RWPE2 (cell line): Measurements from ENCODE around the gene ISCA2.

ENCODE experiments used
- ATAC-seq: fragments of 200-7000 bp; cut with Tn5 transposase; 3 replicates; pipeline ENCODE4 v1.9.1; 2021; ENCODE audit warnings: low read depth
- DNase-seq: peaks from one replicate; pipeline ENCODE4 v3.0.0-alpha.2; 2020; ENCODE audit warnings: low spot score
- H3K27ac ChIP-seq: fragments of 450-650 bp; 2 replicates; pipeline ENCODE4 v1.5.1; 2017; ENCODE audit warnings: mild to moderate bottlenecking; ENCODE audit not compliant: poor library complexity, severe bottlenecking
- H3K27me3 ChIP-seq: fragments of 250-450 bp; sonication (Bioruptor Pico); 2 replicates; pipeline ENCODE4 v1.5.1; 2021; ENCODE audit warnings: mild to moderate bottlenecking, moderate library complexity; ENCODE audit not compliant: insufficient read depth, poor library complexity, severe bottlenecking
- H3K36me3 ChIP-seq: fragments of 250-450 bp; sonication (Bioruptor Pico); 2 replicates; pipeline ENCODE4 v1.5.1; 2020; ENCODE audit warnings: low read depth, mild to moderate bottlenecking, moderate library complexity
- H3K4me1 ChIP-seq: fragments of 250-450 bp; sonication (Bioruptor Pico); 2 replicates; pipeline ENCODE4 v1.5.1; 2021; ENCODE audit warnings: mild to moderate bottlenecking, moderate library complexity; ENCODE audit not compliant: insufficient read depth, poor library complexity, severe bottlenecking
- H3K4me3 ChIP-seq: fragments of 250-450 bp; sonication (Bioruptor Pico); 2 replicates; pipeline ENCODE4 v1.5.1; 2021; ENCODE audit warnings: mild to moderate bottlenecking, moderate library complexity; ENCODE audit not compliant: severe bottlenecking
- H3K9me3 ChIP-seq: fragments of 250-450 bp; sonication (Bioruptor Pico); 2 replicates; pipeline ENCODE4 v1.5.1; 2021; ENCODE audit warnings: mild to moderate bottlenecking, moderate library complexity; ENCODE audit not compliant: severe bottlenecking
- TF ChIP-seq, protein P1 (sequence below): fragments of 450-650 bp; IDR thresholded peaks from one replicate; pipeline ENCODE4 v1.5.1; 2017; ENCODE audit warnings: mild to moderate bottlenecking, moderate library complexity; ENCODE audit not compliant: poor library complexity, severe bottlenecking

The ISCA2 gene

DNA sequence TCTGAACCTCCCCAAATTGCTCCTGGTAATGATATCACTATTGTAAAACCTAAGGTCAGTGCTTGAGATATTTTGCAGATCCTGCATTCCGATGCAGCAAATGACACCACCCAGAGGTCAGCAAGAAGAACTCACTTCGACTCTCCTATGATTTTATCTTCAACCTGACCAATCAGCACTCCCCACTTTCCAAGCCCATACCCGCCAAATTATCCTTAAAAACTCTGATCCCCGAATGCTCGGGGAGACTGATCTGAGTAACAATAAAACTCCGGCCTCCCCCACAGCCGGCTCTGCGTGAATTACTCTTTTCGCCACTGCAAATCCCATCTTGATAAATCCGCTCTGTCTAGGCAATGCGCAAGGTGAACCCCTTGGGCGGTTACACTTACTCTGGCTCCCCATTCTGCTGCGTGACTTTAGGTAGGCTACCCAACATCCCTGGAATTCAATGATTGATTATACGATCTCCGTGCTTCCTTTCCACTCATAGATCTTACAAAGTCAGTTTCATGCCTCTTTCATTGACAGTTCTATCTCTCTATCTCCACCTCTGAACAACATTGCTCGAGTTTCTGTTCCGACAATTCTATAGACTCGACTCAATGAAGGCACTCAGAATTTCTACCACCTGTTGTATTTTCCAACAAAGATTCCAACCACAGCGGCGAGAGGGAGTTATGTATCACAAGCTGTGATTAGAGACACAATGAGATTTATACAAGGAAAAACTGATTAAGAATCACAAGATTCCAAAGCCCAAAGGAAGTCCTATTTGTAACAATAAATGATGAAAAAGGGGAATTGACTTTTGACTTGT lies 1.4 kb upstream of the ISCA2 start:
- Histone ChIP-seq H3K9me3 (no peaks in the 10 kb centered on the region), H3K36me3 (peaks cover 42% of the 10 kb centered on the region), H3K27me3 (no peaks in the 10 kb centered on the region), H3K4me1 (peaks cover 58% of the 10 kb centered on the region), H3K4me3 (peak overlapping the region; percentile 96), H3K27ac (peak overlapping the region; percentile 52)
- no peak for DNase-seq
- TF ChIP-seq, protein P1, sequence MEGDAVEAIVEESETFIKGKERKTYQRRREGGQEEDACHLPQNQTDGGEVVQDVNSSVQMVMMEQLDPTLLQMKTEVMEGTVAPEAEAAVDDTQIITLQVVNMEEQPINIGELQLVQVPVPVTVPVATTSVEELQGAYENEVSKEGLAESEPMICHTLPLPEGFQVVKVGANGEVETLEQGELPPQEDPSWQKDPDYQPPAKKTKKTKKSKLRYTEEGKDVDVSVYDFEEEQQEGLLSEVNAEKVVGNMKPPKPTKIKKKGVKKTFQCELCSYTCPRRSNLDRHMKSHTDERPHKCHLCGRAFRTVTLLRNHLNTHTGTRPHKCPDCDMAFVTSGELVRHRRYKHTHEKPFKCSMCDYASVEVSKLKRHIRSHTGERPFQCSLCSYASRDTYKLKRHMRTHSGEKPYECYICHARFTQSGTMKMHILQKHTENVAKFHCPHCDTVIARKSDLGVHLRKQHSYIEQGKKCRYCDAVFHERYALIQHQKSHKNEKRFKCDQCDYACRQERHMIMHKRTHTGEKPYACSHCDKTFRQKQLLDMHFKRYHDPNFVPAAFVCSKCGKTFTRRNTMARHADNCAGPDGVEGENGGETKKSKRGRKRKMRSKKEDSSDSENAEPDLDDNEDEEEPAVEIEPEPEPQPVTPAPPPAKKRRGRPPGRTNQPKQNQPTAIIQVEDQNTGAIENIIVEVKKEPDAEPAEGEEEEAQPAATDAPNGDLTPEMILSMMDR, result peak; percentile 79
- ATAC-seq, result 0 out of 3 replicates have a peak, but pooled peaks have one; percentile 5

DNA sequence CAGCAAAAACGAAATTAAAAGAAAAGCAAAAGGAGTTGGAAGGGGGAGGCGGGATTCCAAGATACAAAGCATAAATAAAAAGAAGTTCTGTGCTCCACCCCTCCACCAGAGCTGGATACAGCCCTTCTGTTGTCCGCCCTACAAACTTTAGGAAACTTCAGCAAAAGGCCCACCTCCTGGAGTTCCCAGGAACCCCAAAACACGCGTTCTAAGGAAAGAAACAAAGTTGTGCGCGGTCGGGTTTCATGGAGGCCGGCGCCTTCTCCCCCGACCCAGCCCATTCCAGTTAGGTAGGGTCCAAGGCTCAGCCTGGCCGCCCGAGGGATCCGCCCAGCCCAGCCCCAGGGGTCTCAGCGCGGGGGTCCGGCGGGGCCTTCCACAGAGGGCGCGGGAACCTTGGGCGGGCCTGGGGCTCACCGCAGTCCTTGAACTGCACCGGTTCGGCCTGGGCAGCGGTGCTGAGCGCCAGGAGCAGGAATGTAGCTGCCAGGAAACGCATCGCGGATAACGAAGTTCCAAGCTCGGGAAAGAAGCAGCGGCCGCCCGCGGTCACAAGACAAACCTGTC lies 706 bp upstream of the ISCA2 start, which contains the start of gene NPC2:
Gene NPC2, minus strand, starts transcription at position 530 of the 567 bp plus-strand sequence. Its CDS starts 31 bp downstream, at position 499.
- Histone ChIP-seq H3K4me1 (peaks cover 51% of the 10 kb centered on the region), H3K4me3 (peak within 1 kb of the TSS; percentile 97), H3K36me3 (peaks cover 35% of the 10 kb centered on the region), H3K27ac (peak within 1 kb of the TSS; percentile 52), H3K27me3 (no peaks in the 10 kb centered on the region), H3K9me3 (no peaks in the 10 kb centered on the region)
- ATAC-seq, result peak; percentile 0; the same call in 2 of the 3 replicates
- no peak for DNase-seq
- TF ChIP-seq, protein P1, result no peak

DNA sequence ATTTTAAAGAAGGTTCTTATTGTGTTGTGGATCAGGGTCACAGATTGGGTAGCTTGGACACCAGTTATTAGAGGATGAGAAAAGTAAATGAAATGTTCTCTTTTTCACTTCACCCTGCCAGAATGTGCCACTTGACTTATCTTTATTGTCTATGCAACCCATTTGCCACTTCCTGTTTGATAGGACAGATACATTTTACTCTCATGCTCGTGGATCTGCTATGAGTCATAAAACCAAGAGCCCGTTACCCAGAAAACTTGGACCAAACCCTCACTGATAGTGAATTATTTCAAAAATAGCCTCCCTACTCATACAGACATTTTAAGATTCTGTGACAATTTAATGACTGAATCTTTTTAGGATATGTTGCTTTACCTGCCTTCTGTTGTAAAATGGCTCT lies 1.8 kb downstream of the ISCA2 start:
- Histone ChIP-seq H3K4me1 (peaks cover 26% of the 10 kb centered on the region), H3K36me3 (peaks cover 43% of the 10 kb centered on the region), H3K9me3 (no peaks in the 10 kb centered on the region), H3K27ac (peak overlapping the region; percentile 52), H3K4me3 (no peak overlapping the region), H3K27me3 (no peaks in the 10 kb centered on the region)
- ATAC-seq, result no peak
- no peak for DNase-seq
- TF ChIP-seq, protein P1, result no peak

DNA sequence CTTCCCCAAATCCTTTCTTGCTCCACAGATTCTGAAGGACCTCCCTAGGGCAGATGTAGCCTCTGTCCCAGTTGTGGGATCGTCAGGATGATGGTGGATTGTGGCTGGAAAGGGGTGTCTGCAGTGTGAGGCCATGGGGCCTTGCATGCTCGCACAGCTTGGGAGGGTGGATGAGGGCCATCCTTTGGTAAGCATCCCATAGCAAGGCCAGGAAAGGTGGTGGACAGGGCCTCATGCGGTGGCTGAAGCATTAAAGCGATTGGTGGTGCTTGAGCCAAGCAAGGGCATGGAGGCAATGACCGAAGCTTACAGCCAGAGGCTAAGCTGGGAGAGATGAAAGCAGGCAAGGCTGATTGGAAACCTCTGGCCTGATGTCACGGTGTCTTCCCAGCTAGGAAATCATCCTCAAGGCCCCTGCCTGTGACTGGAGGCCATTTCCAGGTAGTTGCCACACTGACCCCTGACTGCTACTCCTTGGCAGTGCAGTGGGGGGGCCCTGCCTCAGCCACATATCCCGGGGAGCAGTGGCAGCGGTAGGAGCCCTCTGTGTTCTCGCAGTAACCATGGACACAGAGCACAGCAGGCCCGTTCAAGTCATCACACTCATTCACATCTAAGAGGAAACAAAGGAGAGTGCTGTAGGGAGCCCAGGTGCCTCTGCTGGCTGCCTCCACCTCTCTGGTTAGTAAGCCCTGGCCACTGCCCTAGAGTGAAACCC lies 7.0 kb downstream of the ISCA2 start:
- peak; percentile 3; the same call in 1 of the 3 replicates for ATAC-seq
- H3K27me3 ChIP-seq, result no peaks in the 10 kb centered on the region
- no peak overlapping the region for H3K4me3 ChIP-seq
- no peak overlapping the region for H3K27ac ChIP-seq
- H3K36me3 ChIP-seq, result peaks cover 69% of the 10 kb centered on the region
- peaks cover under 1% of the 10 kb centered on the region for H3K4me1 ChIP-seq
- TF ChIP-seq, protein P1, result no peak
- peak; percentile 56 for DNase-seq
- no peaks in the 10 kb centered on the region for H3K9me3 ChIP-seq
